ENCODE data around the gene CDYL2.
A peak's percentile ranks its signal among the peaks of the same experiment; 100 is the strongest.

CDYL2 gene

DNA sequence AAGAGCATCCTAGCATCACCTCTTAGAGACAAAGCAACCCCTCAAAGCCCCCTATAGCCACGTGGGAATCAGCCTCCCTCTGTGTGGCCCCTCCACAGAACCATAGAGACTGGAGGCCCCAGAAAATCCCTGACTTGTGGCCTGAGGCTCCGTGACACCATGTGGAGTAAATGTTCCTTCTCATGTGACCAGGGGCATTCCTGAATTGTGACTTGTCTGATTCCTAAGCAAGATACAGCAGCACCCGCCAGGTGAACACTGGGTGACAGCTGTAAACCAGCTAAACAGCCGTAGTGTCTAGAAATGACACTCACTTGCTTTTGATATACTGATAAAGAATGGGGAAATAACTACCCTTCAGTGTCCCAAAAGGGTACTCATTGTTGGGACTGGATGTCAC is 184.6 kb downstream of the CDYL2 start:
- no peak for DNase-seq

DNA sequence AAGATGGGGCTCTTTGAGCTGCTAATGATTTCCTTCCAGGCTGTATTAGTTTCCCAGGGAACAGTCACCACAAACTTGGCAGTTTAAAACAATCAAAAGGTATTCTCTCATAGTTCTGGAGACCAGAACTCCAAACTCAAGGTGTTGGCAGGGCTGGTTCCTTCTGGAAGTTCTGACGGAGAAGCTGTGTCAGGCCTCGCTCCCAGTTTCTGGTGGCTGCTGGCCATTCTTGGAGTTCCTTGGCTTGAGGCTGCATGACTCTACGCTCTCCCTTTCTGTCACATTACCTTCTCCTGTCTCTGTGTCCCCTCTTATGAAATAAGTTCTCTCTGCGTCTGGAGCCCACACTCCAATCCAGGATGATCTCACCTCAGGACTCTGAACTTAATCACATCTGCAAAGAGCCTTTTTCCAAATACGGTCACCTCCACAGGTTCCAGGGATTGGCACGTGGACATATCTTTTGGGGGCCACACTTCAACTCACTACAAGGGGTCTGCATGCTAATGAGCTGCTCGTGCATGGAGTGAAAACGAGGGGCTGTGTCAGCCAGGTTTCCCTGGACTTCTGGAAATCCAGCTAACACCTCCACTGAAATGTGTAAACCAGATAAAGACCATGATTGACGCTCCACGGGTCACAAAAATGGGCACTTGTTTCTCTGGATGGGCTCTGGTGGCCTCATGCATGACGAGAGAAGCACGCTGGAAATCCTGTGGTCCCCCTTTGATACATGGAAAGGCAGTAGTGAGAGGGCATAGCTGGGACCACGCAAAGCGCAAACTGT is 185.3 kb downstream of the CDYL2 start:
- no peak for DNase-seq

DNA sequence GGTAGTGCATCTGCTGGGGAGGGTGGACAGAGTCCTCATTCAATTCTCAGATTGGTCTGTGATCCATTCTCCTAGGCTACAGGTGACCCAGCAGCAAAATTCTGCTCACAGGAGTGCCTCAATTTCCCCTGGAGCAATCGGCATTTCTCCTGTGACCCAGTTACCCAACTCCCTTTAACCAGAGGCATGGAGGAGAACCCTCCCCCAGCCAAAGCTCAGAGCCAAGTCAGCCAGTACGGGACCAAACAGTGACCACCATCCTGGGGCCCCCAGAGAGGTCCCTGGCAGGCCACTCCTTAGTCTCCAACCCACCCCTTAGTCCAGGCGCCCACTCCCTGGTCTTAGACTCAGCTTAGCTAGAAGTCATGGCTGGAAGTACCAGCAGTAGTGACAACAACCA is 188.0 kb downstream of the CDYL2 start:
- DNase-seq, result no peak

DNA sequence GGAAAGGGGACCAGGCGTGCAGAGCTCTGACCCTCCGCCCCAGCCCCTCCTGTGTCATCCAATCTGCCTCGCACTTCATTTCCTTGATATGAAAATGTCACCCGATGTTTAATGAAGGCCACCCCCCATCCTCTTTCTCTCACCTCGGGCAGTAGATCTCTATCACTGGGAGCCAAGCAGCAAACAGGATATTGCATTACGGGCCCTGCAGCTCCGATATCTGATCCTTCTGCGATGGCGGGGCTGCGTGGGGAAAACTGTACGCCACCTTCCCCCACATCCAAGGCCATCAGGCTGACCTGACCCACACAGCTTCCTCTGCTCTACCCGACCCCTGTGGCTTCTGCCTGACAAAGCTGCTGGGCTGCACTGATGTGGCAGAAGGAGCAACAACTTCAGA is 188.7 kb downstream of the CDYL2 start:
- no peak for DNase-seq

DNA sequence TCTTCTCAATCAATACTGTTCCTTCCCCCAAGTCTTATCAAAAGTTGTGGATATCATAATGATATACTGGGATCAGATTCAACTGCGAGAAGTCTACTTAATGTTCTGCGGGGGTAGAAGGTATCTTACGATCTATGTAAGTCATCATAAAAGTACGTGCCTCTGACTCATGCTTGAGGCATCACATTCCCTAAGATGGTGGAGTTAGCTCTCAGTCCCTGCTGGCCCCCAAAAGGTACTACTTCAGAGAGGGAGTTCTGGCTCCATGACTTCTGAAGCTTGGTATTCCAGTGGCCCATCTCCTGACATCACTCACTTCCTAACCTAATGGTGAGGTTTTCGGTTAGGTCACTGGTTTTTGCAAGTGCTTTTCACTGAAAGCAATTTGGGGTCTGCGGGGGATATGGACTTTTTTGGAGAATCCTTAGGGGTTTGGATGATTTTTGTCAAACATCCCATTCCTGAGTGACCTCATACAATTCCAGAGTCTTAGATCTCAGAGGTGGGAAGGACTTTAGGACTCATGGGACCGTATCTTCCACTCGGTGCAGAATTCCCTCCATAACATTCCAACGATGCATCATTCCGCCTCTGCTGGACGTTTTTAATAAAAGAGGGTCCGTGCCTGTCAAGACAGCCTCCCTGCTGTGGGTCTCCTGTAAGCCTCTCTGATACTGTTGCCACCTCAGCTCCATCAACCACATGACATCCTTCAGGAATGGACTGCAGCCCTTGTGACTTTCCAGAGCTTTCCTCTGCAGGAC is 189.3 kb downstream of the CDYL2 start:
- no peak for DNase-seq

DNA sequence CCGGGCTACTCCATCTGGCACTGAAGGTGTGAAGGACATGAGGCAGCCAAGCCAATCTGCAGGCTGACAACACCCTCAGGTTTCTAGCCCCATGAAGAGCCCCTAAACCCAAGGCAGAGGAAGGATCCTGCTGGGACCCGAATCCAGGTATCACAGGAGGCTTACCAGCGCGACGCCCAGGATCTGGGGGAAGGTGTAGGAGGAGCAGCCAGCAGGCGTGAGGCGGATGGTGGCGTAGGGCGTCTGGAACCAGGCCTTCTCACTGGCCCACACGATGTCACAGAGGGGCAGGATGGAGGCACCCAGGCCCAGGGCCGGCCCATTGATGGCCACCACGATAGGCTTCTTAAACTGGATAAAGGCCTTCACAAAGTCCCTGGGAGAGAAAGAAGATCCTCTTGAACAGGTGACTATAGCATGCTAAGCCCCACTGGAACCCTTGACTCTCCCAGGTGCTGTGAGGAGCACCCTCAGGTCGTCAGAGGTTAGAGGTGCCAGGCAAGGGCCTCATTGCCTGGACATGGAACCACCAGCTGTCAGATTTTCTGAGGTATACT is 191.9 kb downstream of the CDYL2 start:
- DNase-seq, result no peak

DNA sequence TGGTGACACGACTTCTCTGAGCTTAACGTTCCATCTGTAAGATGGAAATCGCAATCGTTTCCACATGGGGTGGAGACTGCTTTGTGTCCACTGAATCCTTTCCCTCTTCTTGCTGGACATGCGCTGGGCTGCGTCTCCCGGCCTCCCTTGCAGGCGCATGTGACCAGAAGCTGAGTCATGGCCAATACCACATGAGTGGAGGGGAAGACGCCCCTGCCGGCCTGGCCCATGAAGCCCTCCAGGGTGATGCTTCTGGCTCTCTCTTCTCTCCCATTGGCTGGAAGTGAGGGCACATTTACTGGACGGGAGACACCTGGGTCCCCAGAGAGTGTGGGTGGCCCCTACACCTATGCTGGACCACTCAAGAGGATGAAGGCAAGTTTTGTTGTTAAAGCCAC is 192.5 kb downstream of the CDYL2 start:
- DNase-seq, result no peak

DNA sequence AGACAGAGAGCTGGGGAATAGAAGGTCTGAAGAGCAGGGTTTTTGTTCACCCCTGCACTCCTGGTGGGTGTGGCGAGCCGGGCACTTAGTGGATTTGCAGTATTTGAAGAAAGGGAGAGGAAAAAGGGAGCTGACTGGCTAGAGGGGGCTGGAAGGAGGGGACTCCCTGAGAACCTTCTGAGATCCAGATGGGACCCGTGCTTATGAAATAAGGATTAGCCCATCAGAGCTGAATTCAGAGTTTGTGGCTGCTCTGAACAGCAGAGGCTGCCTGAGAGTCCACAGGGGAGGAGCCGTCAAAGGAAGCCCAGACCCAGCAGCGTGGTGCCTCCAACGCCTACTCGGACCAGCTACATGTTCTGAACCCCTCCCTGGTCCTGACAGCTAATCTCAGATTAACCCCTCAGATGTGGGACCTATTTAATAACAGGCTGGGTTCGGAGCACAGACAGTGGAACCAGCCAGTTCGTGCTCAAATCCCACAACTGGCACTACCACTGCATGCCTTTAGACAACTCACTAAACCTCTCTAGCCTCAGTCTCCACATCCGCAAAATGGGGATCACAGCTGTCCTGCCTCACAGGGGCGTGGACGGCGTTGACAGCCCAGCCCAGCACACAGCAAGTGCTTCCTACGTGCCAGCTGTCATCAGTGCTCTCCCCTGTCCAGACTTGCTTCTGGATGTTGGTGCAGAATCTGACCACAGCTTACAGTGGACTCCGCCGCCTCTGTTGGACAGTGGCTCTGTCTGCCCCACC is 193.0 kb downstream of the CDYL2 start:
- no peak for DNase-seq

DNA sequence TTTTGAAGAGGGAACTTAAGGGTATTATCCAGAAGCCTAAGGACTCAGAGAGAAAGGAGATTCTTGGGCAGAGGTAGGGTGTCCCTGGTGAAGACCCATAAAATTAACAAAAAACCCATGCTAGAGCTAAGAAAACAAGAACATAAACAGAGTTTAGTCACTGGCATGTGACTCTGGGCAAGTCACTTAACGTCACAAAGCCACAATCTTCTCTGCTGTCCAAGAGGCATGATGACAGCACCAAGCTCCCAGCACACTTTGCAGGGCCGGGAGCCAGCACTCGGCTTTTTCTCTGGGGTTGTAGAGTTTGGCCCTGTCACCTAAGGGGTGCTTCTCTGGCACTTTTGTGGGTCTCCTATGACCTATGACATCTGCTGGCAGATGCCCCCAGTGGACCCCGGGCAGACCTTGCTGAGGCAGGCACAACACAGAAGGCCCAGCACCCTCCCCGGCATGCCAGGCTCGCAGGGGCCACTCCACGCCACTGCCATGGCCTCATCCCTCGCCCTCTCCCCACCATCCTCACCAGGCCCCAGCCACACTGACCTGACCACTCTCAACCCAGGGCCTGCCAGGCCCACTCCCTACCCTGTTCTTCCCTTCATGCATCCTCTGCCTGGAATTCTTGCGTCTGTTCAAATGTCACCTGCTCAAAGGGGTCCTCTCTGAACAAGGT is 193.8 kb downstream of the CDYL2 start:
- DNase-seq, result no peak

DNA sequence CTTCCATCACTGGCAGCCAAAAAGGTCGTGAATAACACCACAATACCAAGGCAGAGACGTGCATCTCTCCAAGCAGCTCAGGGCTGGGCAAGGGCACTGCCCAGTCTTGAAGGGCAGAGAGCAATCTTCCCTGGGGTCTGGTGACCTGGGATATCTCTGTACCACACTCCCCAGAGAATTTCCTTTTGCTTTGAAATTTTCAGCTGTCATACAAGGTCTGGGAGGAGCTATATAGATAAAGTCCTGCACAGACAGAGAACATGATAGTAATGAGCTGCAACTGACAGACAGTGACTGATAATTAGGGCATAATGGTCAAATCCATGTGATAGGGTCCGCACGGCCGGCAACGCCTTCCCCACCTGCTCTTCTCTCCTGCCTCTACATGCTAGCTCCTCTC is 195.5 kb downstream of the CDYL2 start:
- no peak for DNase-seq

DNA sequence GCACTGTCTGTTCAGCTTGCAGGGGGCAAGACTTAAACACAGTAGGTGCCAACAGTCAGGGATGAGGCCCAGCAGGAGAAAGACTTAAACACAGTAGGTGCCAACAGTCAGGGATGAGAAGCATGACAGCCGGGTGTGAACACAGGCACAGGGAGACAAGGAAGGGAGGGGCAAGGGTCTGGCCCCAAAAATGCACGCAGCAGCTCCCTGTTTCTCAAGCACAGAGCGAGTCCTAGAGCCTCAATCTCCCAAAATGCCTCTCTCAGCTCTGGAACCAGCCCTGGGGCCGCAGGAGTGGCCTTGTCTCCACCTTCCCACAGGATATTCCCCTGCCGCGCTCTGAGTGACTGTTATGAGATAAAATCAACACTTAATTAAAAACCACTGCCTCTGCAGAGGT is 197.2 kb downstream of the CDYL2 start:
- no peak for DNase-seq

DNA sequence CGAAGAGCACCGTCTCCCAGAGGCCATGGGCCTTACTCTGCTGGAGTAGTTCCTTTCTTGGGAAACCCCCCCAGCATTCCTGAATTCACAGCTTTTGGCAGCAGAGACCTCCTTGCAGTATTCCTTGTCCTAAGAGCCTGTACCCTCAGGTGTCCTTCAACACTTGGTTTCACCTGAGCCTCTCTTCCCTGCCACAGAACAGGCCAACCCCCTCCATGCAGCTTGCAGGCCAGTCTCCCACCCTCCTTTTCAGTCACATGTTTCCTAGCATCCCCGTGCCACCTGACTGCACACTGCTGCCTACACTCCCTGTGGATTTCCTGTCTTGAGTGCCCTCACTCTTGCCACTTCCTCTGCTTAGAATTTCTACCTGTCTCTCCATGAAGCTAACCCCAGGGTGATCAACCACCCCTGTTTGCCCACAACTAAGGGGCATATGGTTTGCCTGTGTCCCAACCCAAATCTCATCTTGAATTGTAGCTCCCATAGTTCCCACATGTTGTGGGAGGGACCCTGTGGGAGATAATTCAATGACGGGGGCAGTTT is 198.1 kb downstream of the CDYL2 start:
- no peak for DNase-seq

DNA sequence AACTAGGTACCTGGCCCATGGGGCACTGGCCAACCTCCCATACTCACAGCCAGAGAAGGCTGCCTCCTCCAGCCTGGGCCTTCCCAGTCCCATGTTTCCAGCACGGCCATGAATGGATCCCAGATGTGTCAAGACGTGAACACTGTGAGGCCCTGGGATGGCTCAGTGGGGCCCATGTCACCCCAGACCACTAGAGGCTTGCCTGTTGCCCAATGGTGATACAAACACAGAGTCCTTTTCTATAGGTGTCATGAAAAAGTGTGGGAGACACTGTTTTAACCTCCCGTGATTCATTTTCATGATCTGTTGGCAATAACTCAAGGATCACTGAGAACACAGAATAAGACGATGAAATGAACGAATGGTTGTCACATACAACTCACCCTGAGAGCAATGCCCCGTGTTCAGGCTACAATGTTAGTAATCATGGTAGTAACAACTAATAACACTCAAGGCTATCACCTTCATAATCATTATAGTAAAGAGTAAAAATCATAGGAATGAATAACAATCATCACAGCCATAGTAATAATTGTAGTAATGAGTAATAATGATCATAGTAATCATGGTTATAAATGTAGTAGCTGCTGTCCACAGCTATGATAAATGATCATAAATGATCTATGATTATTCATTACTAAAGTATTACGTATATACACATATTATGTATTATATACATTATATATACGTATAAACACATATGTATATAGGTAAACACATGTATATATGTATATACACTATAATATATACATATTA is 199.6 kb downstream of the CDYL2 start:
- no peak for DNase-seq

DNA sequence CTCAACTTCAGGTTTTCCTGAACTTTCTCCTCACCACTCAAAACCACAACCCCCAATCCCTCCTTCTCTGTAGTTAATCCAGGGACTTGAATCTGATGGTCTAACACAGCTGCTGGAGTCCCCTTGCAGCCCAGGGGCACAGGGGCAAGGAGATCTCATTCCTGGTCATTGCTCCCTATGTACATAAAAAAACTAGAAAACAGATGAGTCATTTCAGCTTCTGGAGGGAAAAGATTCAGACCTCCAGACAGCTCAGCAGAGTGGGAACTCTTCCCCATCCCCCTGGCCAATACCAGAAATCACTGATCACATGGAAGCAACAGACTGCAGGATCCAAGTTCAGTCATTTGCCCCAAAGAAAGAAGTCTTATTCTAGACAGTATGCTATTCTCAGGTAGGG is 201.5 kb downstream of the CDYL2 start:
- DNase-seq, result no peak

DNA sequence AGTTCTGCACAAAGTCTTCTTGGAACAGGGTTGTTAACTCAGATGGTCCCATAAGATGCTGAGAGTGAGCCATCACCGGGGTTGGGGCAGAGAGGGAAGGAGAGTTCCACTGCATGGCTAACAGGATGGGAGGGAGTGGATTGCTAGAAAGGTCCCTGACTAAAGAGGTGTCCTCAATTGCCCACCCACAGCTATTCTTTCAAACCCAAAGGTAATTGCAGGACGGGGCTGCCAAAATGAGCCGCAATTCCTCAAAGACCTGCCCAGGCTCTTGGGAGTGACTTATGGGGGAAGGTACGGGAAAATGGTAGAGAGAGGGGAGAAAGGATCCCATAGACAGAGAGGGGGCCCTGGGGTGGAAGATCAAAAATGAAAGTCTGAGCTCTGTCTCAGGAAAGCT is 203.2 kb downstream of the CDYL2 start:
- no peak for DNase-seq

DNA sequence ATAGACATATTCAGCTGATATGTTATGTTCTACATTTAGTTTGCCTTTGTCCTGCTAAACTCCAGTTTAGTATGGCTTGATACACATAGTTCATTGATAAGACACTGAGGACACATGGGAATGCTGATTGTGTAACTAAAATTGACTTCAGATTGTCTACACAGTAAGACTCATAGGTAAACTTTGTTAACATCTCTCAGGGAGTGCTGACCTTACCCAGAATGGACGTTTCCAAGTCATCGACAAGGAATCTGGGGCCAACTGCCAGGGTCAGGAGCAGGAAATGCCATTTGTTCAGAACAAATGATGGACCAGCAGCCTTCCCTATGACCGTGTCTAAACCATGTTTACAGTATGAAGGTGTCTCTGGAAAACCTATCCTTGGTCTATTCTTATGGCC is 204.9 kb downstream of the CDYL2 start:
- no peak for DNase-seq

DNA sequence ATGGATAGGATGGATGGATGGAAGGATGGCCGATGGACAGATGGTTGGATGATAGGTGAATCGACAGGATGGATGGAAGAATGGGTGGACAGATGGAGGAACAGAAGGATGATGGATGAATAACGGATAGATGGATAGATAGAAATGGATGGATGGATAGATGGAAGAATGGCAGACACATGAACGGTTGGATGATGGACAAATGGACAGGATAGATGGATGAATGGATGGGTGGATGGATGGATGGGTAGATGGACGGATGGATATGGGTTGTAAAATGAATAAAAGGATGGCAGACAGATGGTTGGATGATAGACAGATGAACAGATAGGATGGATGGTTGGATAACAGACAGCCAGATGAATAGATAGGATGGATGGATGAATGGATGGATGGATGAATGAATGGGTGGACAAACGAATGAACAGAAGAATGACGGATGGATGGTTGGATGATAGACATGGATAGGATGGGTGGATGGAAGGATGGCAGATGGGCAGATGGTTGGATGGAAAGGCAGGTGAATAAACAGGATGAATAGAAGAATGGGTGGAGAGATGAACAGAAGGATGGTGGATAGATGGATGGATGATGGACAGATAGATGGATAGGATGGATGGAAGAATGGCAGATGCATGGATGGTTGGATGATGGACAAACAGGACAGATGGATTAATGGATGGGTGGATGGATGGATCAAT is 207.7 kb downstream of the CDYL2 start:
- no peak for DNase-seq

DNA sequence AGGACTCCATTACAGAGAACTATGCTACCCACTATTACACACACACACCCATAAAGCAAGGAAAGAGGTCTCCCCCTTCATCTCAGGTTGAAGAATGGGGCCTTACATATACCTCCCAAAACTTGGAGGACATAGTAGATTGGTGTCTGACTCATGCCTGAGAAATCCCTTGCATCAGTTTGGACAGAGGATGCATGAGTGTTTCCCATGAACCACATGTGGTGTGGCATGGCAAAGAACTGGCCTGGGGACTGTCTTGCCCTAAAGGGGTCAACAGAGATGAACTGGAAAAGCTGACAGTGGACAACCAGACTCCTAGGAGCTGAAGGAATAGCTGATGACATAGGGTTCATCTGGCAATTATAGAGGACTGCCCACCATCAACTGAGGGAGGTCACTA is 209.6 kb downstream of the CDYL2 start:
- DNase-seq, result no peak

DNA sequence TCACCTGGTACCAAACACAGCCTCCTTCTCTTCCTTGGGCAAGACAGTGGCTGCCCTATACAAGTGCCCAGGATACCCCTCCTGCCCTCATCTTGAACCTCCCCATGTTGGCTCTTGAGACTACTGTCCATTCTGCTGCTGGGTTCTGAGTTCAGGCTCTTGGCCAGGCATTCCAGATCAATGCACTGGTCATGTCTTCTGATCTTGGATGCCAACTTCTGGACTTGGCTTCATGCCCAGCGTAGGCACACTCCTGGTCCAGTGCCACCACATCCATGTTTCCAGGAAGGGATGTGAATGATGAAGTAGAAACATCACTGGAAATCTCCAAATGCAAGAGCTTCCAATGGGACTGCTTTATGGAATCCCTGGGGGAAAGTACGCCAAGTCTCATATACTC is 212.1 kb downstream of the CDYL2 start:
- DNase-seq, result no peak

DNA sequence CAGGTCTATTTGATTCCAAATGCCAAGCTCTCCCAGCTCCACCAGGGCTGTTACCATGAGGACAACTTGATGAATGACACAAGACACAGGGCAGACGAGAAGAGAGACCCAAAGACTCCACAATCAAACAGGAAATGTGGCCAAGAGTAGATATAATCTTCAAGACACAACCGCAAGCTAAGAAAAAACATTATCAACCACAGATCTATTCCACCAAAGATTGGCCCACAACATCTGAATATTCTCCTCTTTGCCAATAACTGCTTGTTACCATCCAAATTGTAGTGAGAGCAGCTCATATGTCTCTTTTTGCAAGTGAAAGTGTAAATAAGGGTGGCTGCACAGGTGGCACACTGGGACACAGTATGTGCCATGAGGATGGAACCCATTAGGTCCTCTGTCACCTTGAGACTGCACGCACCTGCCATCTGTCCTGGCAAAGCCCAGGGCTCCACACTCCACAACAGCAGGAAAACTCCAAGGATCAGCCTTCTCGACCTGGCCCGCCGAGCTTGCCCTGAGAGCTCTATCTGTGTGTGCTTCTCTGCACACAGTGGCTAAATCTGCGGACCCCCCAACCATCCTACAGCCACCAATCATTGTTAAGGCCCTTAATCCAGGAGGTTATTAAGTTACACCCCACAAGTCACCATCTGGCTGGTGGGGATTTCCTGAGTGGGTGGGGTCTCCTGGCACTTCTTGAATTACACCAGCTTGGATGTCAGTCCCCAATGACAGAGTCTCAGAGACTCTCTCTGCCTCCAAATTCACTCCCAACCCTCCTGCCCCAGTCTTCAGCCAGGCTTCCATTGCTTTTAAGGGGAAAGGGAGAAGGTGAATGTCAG is 213.1 kb downstream of the CDYL2 start:
- DNase-seq, result peak in 1 of 2 donors; percentile 69

All from CD4-positive, alpha-beta T cell treated with Interleukin-1 beta for 1 hour (primary cell).